Uterus (tissue), 4 donors: ENCODE results near the gene WDR19. TPM values are rescaled to one million over a fixed set of nuclear protein-coding genes. Genes with fewer than 3 reads are reported as not detected.

Source experiments
- DNase-seq, 2 donors: peaks; one replicate each; pipeline ENCODE4 v3.0.0-alpha.2; 2019 to 2020
- H3K27ac ChIP-seq, 2 donors: fragments of 200-600 bp; sonication (generic); 1 replicate in 1 of 2; 2 replicates in 1 of 2; pipeline ENCODE4 v1.5.1; 2016 to 2018
- H3K27me3 ChIP-seq, 2 donors: fragments of 200-600 bp; sonication (generic); one replicate each; pipeline ENCODE4 v1.5.1; 2018 to 2019; ENCODE audit warnings: control low read depth in 1 of 2
- H3K36me3 ChIP-seq, 2 donors: fragments of 200-600 bp; sonication (generic); one replicate each; pipeline ENCODE4 v1.5.1; 2019; ENCODE audit warnings: control low read depth in 1 of 2
- H3K4me1 ChIP-seq, 2 donors: fragments of 200-600 bp; sonication (generic); one replicate each; pipeline ENCODE4 v1.5.1; 2018 to 2019; ENCODE audit warnings: control low read depth in 1 of 2
- H3K4me3 ChIP-seq, 2 donors: fragments of 200-600 bp; sonication (generic); 1 replicate in 1 of 2; 2 replicates in 1 of 2; pipeline ENCODE4 v1.5.1; 2018 to 2019; ENCODE audit warnings: mild to moderate bottlenecking in 1 of 2
- H3K9me3 ChIP-seq, 2 donors: fragments of 200-600 bp; sonication (generic); one replicate each; pipeline ENCODE4 v1.5.1; 2019; ENCODE audit warnings: control low read depth in 1 of 2
- POLR2A ChIP-seq, 2 donors: fragments of 450-650 bp; IDR thresholded peaks; one replicate each; pipeline ENCODE4 v1.6.1; 2016; ENCODE audit warnings: antibody characterized with exemption in 2 of 2, mild to moderate bottlenecking in 1 of 2, moderate library complexity in 1 of 2
- intact Hi-C: fragments of 100-400 bp; cut with DNase I; formaldehyde crosslinking; loops from one replicate; pipeline ENCODE4 v1.15.1; 2023; ENCODE audit warnings: low total_unique reads
- total RNA-seq, 4 donors: library from RNA; depleted of rRNA in 3 of 4; stranded (reverse); fragments of >200 nt in 3 of 4; gene quantifications; one replicate each; pipeline versions ENCODE4 v1.1.0 to v1.2.4, GENCODE V29; 2014 to 2023
- TF ChIP-seq, protein P1 (sequence below), 4 experiments: fragments of 200-600 bp in 2 of 4; fragments of 450-650 bp in 2 of 4; sonication (generic) in 2 of 4; IDR thresholded peaks; one replicate each; pipeline ENCODE4 v1.5.1; 2016 to 2019; ENCODE audit warnings: antibody characterized with exemption in 4 of 4, mild to moderate bottlenecking in 2 of 4, moderate library complexity in 1 of 4
- donor health status: DM: yes; HTN: yes; CAD: no.

Gene WDR19
- total RNA-seq, 4 donors from 2014 or later = 37.4 to 129 (median 74.0) TPM

DNA sequence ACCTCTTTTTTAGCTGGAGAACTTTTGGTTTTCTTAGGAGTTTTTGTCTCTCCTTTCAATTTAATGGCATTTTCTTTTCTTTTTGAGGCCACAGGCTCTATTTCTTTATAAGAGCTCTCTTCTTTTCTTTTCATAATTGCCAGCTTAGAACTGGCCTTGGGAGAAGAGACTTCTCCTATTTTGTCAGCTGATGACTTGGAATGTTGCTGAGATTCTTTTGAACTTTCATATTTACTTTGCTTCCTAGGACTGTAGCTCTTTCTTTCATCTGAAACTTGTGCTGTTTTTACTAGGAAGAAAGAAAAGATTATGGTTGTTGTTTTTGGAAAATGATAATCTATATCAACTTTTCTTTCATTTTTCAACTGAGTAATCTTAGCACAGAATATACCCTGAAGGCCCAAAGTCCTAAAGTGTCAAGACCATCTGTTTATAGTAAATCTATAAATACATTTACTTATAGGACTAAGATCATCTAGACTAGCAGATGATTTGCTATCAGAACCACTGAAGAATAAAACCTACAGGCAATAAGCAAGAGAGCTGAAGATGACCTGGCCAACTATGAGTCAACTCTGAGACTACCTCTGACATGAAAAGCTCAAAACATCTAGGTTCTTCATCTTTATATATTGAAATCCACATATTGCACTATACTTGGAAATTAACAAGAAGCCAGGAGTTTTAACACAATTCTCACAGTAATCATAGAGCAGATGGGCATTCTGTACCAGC is 138.2 kb downstream of the WDR19 start:
- Histone ChIP-seq H3K27ac (no peak overlapping the region), H3K4me3 (no peak overlapping the region), H3K27me3 (no peaks in the 10 kb centered on the region), H3K9me3 (no peaks in the 10 kb centered on the region), H3K36me3 (no peaks in the 10 kb centered on the region), H3K4me1 (no peaks in the 10 kb centered on the region)
- no peak for TF ChIP-seq POLR2A (IDR thresholded peaks at IDR 0.05)
- TF ChIP-seq, protein P1, sequence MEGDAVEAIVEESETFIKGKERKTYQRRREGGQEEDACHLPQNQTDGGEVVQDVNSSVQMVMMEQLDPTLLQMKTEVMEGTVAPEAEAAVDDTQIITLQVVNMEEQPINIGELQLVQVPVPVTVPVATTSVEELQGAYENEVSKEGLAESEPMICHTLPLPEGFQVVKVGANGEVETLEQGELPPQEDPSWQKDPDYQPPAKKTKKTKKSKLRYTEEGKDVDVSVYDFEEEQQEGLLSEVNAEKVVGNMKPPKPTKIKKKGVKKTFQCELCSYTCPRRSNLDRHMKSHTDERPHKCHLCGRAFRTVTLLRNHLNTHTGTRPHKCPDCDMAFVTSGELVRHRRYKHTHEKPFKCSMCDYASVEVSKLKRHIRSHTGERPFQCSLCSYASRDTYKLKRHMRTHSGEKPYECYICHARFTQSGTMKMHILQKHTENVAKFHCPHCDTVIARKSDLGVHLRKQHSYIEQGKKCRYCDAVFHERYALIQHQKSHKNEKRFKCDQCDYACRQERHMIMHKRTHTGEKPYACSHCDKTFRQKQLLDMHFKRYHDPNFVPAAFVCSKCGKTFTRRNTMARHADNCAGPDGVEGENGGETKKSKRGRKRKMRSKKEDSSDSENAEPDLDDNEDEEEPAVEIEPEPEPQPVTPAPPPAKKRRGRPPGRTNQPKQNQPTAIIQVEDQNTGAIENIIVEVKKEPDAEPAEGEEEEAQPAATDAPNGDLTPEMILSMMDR (IDR thresholded peaks at IDR 0.05) = no peak
- DNase-seq = no peak
- intact Hi-C loops = no loop called here

GRCh38 chr4:39323821-39324220 is 141.5 kb downstream of the WDR19 start:
- intact Hi-C loops = no loop called here
- no peak for DNase-seq

DNA sequence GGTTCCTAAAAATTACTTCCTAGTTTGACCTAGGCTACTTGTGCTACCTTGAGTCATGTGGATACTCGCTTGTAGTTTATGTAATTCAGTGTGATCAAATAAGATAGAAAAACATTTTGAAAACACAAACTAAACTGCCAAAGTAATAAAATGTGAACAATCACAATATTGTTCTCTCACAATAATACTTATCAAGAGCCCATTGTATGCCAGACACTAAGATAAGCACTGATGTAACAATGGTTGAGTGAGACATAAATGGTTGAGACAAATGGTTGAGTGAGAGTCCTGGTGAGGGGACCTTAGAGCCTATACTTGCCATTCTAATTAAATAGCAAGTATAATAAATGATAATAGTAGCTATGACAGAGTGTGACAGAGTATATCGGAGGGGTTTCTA is 142.1 kb downstream of the WDR19 start:
- H3K4me3 ChIP-seq = no peak overlapping the region
- TF ChIP-seq POLR2A (IDR thresholded peaks at IDR 0.05) = no peak
- TF ChIP-seq, protein P1 (IDR thresholded peaks at IDR 0.05) = no peak
- peak overlapping the region; percentile 26 to 38 for H3K27ac ChIP-seq
- DNase-seq = no peak
- no peaks in the 10 kb centered on the region for H3K27me3 ChIP-seq
- no peaks in the 10 kb centered on the region for H3K4me1 ChIP-seq
- intact Hi-C loops = no loop called here
- no peaks in the 10 kb centered on the region for H3K36me3 ChIP-seq
- H3K9me3 ChIP-seq = no peaks in the 10 kb centered on the region

More at GRCh38 chr4:39323821-39324220, 141.5 kb downstream of the WDR19 start:
- Histone ChIP-seq H3K4me3 (no peak overlapping the region), H3K36me3 (no peaks in the 10 kb centered on the region), H3K4me1 (no peaks in the 10 kb centered on the region), H3K9me3 (no peaks in the 10 kb centered on the region), H3K27ac (peak overlapping the region in 1 of 2 donors; percentile 38), H3K27me3 (no peaks in the 10 kb centered on the region)
- TF ChIP-seq, protein P1 (IDR thresholded peaks at IDR 0.05) = no peak
- no peak for TF ChIP-seq POLR2A (IDR thresholded peaks at IDR 0.05)

GRCh38 chr4:39324897-39325613 is 142.7 kb downstream of the WDR19 start:
- H3K4me1 ChIP-seq = no peaks in the 10 kb centered on the region
- H3K36me3 ChIP-seq = no peaks in the 10 kb centered on the region
- no peak overlapping the region for H3K4me3 ChIP-seq
- H3K9me3 ChIP-seq = no peaks in the 10 kb centered on the region
- DNase-seq = no peak
- intact Hi-C loops = no loop called here
- no peaks in the 10 kb centered on the region for H3K27me3 ChIP-seq
- TF ChIP-seq, protein P1 (IDR thresholded peaks at IDR 0.05) = no peak
- TF ChIP-seq POLR2A (IDR thresholded peaks at IDR 0.05) = no peak
- peak overlapping the region; percentile 26 to 38 for H3K27ac ChIP-seq

- no peak for DNase-seq
- intact Hi-C loops = no loop called here
Measured at GRCh38 chr4:39326468-39326977, 144.2 kb downstream of the WDR19 start.

More at GRCh38 chr4:39326468-39326977, 144.2 kb downstream of the WDR19 start:
- H3K36me3 ChIP-seq = no peaks in the 10 kb centered on the region
- no peak for TF ChIP-seq POLR2A (IDR thresholded peaks at IDR 0.05)
- TF ChIP-seq, protein P1 (IDR thresholded peaks at IDR 0.05) = no peak
- H3K9me3 ChIP-seq = no peaks in the 10 kb centered on the region
- H3K27me3 ChIP-seq = no peaks in the 10 kb centered on the region
- H3K4me3 ChIP-seq = no peak overlapping the region
- H3K27ac ChIP-seq = no peak overlapping the region
- no peaks in the 10 kb centered on the region for H3K4me1 ChIP-seq
